ENCODE results near the gene PIM2.
A peak's percentile ranks its signal among the peaks of the same experiment; 100 is the strongest.

PIM2 gene

GRCh38 chrX:48918643-48919340 is at the start of gene PIM2:
PIM2 (minus strand) TSS chrX:48919024; CDS start chrX:48918834, 190 bp downstream.
- DNase-seq = peak; percentile 90

- DNase-seq = no peak
Measured at GRCh38 chrX:48968377-48968776, 49.6 kb upstream of the PIM2 start.

DNA sequence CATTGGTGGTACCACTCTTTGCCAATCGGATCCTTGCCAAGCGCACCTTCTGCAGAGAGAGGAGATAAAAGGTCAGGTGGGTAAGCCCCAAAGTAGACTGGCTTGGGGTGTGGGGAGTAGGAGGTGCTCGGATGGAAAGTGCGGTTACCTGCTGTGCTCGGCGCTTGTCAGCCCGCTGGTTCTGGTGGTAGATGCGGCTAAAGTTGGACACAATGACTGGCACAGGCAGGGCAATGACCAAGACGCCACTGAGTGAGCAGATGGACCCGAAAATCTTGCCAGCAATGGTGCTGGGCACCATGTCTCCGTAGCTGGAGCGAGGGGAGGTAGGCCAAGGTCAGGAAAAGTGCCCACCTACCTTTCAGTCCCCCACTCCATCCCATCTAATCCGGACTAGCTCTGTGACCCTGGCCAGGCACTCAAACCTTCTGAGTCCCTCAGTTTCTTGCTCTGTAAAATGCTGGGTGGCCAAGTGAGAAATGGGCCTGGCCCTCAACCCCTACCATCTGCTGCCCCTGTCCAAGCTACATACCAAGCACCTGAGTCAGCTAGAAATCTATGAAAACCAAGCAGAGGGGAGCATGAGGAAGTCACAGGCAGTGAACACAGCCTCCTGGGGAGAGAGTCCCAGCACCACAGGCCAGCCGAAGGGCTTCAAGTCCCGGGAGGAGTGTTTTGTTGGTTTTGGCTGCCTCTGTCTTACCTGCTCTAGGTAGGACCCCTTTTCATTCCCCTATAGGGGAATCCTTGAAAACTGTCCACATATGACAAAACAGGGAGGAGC is 48.2 kb upstream of the PIM2 start:
- no peak for DNase-seq

GRCh38 chrX:48965959-48966358 is 47.1 kb upstream of the PIM2 start:
- DNase-seq = no peak

DNA sequence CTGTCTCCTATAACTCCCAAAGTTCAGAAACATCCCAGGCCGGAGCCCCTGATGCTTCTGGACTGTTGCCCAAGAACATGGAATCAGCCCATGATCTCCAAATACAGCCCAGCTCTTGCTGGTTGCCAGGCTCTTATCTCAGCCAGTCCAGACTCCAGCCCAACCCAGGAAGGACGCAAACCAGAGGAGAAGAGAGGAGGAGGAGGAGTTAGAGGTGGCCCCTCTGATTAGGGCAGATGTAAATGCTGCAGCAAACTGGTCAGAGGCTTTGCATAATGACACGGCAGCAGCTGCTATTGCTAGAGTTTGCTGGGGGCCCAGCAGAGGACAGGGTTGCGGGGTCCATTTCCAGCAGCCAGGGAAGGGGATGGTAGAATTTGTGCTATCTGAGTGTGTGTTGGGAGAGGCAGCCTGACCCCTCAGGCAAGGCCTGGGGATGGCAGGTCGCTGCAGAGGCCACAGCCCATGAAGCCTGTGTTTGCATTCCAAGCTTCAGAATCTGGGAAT is 42.8 kb upstream of the PIM2 start:
- no peak for DNase-seq

GRCh38 chrX:48960291-48960690 is 41.5 kb upstream of the PIM2 start:
- no peak for DNase-seq

DNA sequence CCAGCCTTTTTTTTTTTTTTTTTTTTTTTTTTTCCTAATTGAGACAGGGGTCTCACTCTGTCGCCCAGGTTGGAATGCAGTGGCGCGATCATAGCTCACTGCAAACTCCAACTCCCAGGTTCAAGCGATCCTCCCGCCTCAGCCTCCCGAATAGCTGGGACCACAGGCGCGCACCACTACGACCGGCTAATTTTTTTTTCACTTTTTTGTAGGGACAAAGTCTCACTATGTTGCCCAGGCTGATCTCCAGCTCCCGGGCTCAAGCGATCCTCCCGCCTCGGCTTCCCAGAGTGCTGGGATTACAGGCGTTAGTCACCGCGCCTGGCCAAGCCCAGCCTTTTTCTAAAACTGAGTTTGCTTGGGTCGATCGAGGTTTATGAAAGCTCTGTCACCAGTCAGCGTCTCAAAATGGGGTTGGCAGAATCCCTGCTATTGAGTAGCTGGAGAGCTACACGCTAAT is 39.8 kb upstream of the PIM2 start:
- no peak for DNase-seq

GRCh38 chrX:48957827-48958634 is 39.2 kb upstream of the PIM2 start:
- peak; percentile 89 for DNase-seq

GRCh38 chrX:48957477-48957826 is 38.6 kb upstream of the PIM2 start, which contains the start of gene OTUD5:
OTUD5 (minus strand) TSS chrX:48957607; CDS start chrX:48957570, 37 bp downstream.
- DNase-seq = peak; percentile 77

GRCh38 chrX:48956728-48957414 is 38.0 kb upstream of the PIM2 start:
- peak; percentile 65 for DNase-seq

GRCh38 chrX:48948589-48948988 is 29.8 kb upstream of the PIM2 start:
- DNase-seq = no peak

DNA sequence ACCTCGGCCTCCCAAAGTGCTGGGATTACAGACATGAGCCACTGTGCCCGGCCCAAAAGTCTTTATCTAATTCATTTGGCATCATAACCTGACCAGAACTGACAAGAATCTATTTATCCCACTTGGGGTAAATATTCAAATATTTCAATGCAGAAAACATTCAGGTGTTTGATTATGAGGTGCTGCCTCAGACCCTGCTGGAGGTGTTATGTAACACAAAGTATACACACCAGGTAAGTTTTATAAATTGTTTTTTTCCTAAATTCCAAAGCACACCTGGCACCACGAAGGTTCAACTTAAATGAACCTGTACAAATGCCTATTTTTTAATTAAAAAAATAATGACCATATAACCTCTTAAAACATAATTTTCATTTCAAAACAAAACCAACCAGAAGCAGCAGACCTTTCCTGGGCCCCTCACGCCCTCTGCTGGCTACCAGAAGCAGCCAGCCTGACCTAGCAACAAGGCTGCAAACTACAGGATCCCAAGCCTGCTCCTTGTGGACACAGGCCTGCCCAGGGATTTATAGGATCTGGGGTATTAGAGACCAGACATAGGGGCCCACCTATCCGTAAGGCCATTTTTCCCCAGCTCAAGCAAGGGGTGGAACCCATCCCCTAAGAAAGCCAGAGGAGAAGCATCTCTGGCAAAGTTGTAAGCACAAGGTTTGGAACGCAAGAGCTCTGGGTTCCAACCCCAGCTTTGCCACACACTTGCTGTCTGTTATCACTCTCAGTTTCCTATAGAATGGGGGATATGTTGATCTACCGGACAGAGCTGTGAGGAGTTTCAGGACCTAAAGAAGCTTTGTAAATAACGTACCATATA is 26.9 kb upstream of the PIM2 start:
- DNase-seq = peak; percentile 57

- no peak for DNase-seq
Measured at GRCh38 chrX:48942895-48943294, 24.1 kb upstream of the PIM2 start.

DNA sequence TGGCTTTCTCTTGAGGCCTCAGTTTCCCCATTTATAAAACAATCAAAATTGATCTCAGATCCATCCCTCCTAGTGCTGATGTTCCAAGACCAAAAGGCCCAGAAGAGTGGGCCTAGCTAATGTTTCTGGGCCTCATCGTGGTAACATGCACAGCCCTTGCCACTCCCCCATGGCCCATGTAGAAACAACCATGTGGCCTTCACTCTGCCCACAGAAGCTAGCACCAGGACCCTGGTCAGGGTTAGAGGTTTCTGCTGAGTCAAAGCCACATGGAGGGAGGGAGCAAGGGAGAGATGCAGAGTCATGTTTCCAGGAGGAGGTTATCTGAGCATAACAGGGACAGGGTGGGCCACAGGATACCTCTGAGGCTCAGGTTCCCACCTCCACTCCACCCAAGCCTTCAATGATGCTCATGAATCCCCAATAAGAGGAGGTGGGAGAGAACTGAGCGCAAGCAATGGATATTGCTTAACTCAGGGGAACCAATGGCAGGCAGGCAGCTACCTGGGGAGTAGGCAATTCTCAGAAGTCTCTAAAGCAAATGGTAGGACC is 21.7 kb upstream of the PIM2 start:
- DNase-seq = no peak

GRCh38 chrX:48939524-48940228 is 20.9 kb upstream of the PIM2 start:
- DNase-seq = no peak

GRCh38 chrX:48938721-48939425 is 20.0 kb upstream of the PIM2 start:
- DNase-seq = peak; percentile 51

GRCh38 chrX:48937054-48937907 is 18.5 kb upstream of the PIM2 start:
- DNase-seq = peak; percentile 87

GRCh38 chrX:48936429-48937053 is 17.7 kb upstream of the PIM2 start:
- DNase-seq = no peak

- DNase-seq = no peak
Measured at GRCh38 chrX:48935301-48935670, 16.5 kb upstream of the PIM2 start.

Data from activated CD8-positive, alpha-beta memory T cell treated with anti-CD3 and anti-CD28 coated beads, Interleukin-2, amount 50 U/mL, for 4 hours (primary cell).